ENCODE measurements around the gene ELMOD3.

ELMOD3 gene

GRCh38 chr2:85429213-85429923 lies 74.8 kb downstream of the ELMOD3 start:
- TF ChIP-seq CTCF (IDR thresholded peaks at IDR 0.05; ENCODE audit: low read depth, low read length): no peak
- H3K4me3 ChIP-seq (replicated peaks in 1 of 2; ENCODE audit: low read depth in 2 of 2, low read length in 2 of 2): no peak overlapping the region
- no peak for DNase-seq (ENCODE audit: low read depth in 2 of 2)

- H3K4me3 ChIP-seq (replicated peaks in 1 of 2; ENCODE audit: low read depth in 2 of 2, low read length in 2 of 2): no peak overlapping the region
- no peak for TF ChIP-seq CTCF (IDR thresholded peaks at IDR 0.05; ENCODE audit: low read depth, low read length)
- no peak for DNase-seq (ENCODE audit: low read depth in 2 of 2)
These were observed 75.3 kb downstream of the ELMOD3 start for GRCh38 chr2:85429924-85430289.

DNA sequence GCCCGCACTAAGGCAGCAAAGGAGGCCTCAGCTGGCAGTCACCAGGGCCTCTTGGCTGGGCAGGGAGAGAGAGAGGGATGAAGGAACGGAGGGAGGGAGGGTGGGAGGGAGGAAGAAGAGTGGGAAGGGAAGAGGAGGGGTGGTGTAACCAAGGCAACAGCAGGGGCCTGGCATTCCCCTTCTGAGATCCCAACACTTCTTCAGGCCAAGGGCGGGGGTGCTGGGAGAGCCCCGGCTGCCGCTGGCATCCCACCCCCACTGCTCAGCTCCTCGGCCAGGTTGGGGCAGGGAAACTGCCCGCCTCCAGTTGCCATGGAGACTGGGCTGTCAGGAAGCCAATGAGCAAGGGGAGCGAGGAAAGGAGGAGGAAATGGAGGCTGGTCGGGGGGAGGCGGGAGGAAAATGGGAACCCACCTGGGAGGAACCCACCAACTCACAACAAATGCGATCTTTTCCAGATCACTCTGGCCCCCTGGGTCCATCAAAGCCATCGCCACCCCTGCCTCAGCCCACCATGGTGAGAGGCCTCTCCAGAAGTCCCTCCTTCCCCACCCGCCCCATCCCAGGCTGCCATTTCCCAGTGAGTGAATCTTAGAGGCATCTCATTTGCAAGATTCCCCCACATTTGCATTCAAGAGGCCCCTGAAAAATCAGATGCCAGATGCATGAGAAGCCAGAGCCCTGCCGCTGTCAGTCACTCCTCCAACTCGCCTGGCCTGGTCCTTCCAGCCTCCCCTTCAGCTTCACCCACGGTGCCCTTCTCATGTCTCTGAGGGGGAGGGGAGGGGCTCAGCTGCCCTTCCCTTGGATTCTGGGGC lies 76.4 kb downstream of the ELMOD3 start:
- no peak overlapping the region for H3K4me3 ChIP-seq (replicated peaks in 1 of 2; ENCODE audit: low read depth in 2 of 2, low read length in 2 of 2)
- no peak for TF ChIP-seq CTCF (IDR thresholded peaks at IDR 0.05; ENCODE audit: low read depth, low read length)
- no peak for DNase-seq (ENCODE audit: low read depth in 2 of 2)

DNA sequence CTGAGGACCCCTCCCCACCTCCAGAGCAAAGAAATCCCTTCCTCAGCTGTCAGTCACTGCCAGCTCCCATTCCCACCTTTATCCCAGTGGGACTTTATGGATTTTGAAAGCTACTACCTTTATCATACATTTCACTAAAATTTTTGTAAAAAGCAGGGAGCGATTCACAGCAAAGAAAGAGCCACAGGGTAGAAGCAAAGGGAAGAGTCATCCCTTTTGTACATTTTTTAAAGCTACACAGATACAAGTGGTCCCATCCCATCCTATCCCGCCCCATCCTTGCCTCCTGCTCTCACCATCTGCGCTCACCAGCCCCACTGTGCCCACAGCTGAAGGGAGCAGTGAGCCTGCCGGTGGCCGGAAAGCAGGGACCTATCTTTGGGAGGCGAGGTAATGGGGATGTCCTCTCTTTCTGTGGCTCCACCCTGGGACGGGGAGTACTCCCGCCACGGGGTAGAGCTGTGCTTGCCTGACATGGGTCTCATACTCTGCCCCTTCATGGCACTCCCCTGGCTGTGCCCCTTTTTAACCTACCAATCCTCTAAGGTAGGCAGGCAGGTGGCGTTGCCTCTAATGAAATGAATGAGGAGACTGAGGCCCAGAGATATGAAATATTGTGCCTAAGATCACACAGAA lies 77.1 kb downstream of the ELMOD3 start:
- TF ChIP-seq CTCF (IDR thresholded peaks at IDR 0.05; ENCODE audit: low read depth, low read length): no peak
- no peak for DNase-seq (ENCODE audit: low read depth in 2 of 2)
- H3K4me3 ChIP-seq (replicated peaks in 1 of 2; ENCODE audit: low read depth in 2 of 2, low read length in 2 of 2): no peak overlapping the region

GRCh38 chr2:85433511-85434089 lies 79.0 kb downstream of the ELMOD3 start:
- TF ChIP-seq CTCF (IDR thresholded peaks at IDR 0.05; ENCODE audit: low read depth, low read length): no peak
- DNase-seq (ENCODE audit: low read depth in 2 of 2): peak; percentile 94 to 96
- H3K4me3 ChIP-seq (replicated peaks in 1 of 2; ENCODE audit: low read depth in 2 of 2, low read length in 2 of 2): no peak overlapping the region

- DNase-seq (ENCODE audit: low read depth in 2 of 2): no peak
- TF ChIP-seq CTCF (IDR thresholded peaks at IDR 0.05; ENCODE audit: low read depth, low read length): no peak
- H3K4me3 ChIP-seq (replicated peaks in 1 of 2; ENCODE audit: low read depth in 2 of 2, low read length in 2 of 2): no peak overlapping the region
These were observed 80.1 kb downstream of the ELMOD3 start for GRCh38 chr2:85434696-85435095.
